ENCODE data around the gene CEP78. TPM values are rescaled to one million over a fixed set of nuclear protein-coding genes. Genes with fewer than 3 reads are reported as not detected.

CEP78 gene
- total RNA-seq, 1 experiment from 2014 or later, result 57.8 TPM

DNA sequence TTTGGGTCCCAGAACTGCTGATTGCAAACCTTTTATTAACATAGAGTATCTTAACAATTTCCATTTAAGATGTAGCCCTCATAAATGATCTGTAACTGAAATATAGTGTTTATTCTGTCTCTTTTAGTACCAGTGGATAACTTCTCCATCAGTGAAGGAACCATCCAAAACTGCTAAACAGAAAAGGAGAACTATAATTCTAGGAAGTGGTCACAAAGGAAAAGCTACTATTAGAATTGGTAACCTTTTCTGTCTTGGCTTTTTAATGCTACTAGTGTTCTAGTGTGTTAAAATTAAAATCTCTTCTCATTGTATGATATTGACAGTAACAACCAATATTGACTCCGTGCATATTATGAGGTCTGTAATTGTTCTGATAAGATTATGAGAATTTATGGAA lies 12.8 kb downstream of the CEP78 start:
- H3T11ph ChIP-seq (ENCODE audit: low read length), result no peak overlapping the region
- no peaks in the 10 kb centered on the region for H4K20me1 ChIP-seq (ENCODE audit: control insufficient read depth, insufficient read depth, insufficient read length)
- H3K9me3 Mint-ChIP-seq, result no peaks in the 10 kb centered on the region
- no peak overlapping the region for H2AK5ac ChIP-seq (ENCODE audit: insufficient read length, low read length)
- no peak overlapping the region for H2BK20ac ChIP-seq (ENCODE audit: low read depth, low read length, poor library complexity, severe bottlenecking)
- no CpG with 5 or more reads among the region's 1 CpG for WGBS (ENCODE audit: extremely low coverage, insufficient read length, low lambda C conversion rate)
- peaks cover 8 to 60% (median 60%) of the 10 kb centered on the region in 3 experiments; a peak in 6 of 7 replicates for H3K36me3 Mint-ChIP-seq (ENCODE audit: insufficient read depth in 1 of 3, low read depth in 3 of 3)
- TF ChIP-seq, protein P1, sequence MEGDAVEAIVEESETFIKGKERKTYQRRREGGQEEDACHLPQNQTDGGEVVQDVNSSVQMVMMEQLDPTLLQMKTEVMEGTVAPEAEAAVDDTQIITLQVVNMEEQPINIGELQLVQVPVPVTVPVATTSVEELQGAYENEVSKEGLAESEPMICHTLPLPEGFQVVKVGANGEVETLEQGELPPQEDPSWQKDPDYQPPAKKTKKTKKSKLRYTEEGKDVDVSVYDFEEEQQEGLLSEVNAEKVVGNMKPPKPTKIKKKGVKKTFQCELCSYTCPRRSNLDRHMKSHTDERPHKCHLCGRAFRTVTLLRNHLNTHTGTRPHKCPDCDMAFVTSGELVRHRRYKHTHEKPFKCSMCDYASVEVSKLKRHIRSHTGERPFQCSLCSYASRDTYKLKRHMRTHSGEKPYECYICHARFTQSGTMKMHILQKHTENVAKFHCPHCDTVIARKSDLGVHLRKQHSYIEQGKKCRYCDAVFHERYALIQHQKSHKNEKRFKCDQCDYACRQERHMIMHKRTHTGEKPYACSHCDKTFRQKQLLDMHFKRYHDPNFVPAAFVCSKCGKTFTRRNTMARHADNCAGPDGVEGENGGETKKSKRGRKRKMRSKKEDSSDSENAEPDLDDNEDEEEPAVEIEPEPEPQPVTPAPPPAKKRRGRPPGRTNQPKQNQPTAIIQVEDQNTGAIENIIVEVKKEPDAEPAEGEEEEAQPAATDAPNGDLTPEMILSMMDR (conservative IDR thresholded peaks at IDR 0.05), result no peak
- no peaks in the 10 kb centered on the region for H3K27me3 Mint-ChIP-seq (ENCODE audit: low read depth)
- no peaks in the 10 kb centered on the region for H3K9me3 ChIP-seq (ENCODE audit: control insufficient read depth, low read depth, low read length)
- H3K4me3 Mint-ChIP-seq, result no peak overlapping the region
- H3K14ac ChIP-seq (ENCODE audit: insufficient read depth, low read length), result no peak overlapping the region
- no peak overlapping the region for H2BK12ac ChIP-seq (ENCODE audit: insufficient read length, low read depth, low read length)
- H4K8ac ChIP-seq (replicated peaks; ENCODE audit: insufficient read length, low read depth, low read length), result no peak overlapping the region
- H3K4ac ChIP-seq (ENCODE audit: low read depth, low read length), result no peak overlapping the region
- no peaks in the 10 kb centered on the region for H3K4me1 ChIP-seq (ENCODE audit: insufficient read depth, low read length)
- H3K27ac ChIP-seq (ENCODE audit: insufficient read length, low read depth, low read length), result no peak overlapping the region
- no peaks in the 10 kb centered on the region for H3K27me3 ChIP-seq (ENCODE audit: insufficient read depth, low read length)
- no peaks in the 10 kb centered on the region for H3K79me2 ChIP-seq (ENCODE audit: insufficient read depth, low read length)
- no peak overlapping the region for H2BK120ac ChIP-seq (ENCODE audit: low read depth, low read length, poor library complexity, severe bottlenecking)
- H4K5ac ChIP-seq (ENCODE audit: insufficient read length, low read depth, low read length), result no peak overlapping the region
- H2BK5ac ChIP-seq (ENCODE audit: insufficient read length, low read length), result no peak overlapping the region
- H3K79me1 ChIP-seq (ENCODE audit: insufficient read depth, low read depth, low read length, poor library complexity, severe bottlenecking), result no peaks in the 10 kb centered on the region
- no peak overlapping the region for H2BK15ac ChIP-seq (ENCODE audit: low read depth, low read length)
- no peak overlapping the region for H3K4me2 ChIP-seq (ENCODE audit: insufficient read depth, insufficient read length, low read length)
- H3K23me2 ChIP-seq (ENCODE audit: insufficient read length, low read depth, low read length, poor library complexity, severe bottlenecking), result no peaks in the 10 kb centered on the region
- H4K91ac ChIP-seq (ENCODE audit: insufficient read length, low read depth, low read length), result no peak overlapping the region
- H3K27ac Mint-ChIP-seq, result no peak overlapping the region
- no peak overlapping the region for H3K18ac ChIP-seq (ENCODE audit: insufficient read length, low read depth, low read length)
- no peak overlapping the region for H2AFZ ChIP-seq (ENCODE audit: low read length)
- no peak overlapping the region for H3K9ac ChIP-seq (ENCODE audit: extremely low read depth, insufficient read length, low read length)
- no peaks in the 10 kb centered on the region for H3K4me1 Mint-ChIP-seq
- DNase-seq, result no peak
- no peak overlapping the region for H3K56ac ChIP-seq (ENCODE audit: insufficient read length, low read depth, low read length)
- H3K23ac ChIP-seq (ENCODE audit: insufficient read length, low read depth, low read length), result no peak overlapping the region
